Nephron progenitor cell (in vitro differentiated cells): ENCODE data around the gene SPATA6L.

ENCODE experiments used
- DNase-seq: peaks from one replicate; pipeline ENCODE4 v3.0.0; 2021
- H3K27ac Mint-ChIP-seq: 2 replicates; pipeline ENCODE4 v1.8.0; 2021; ENCODE audit warnings: mild to moderate bottlenecking, moderate library complexity, mixed read lengths
- H3K27me3 Mint-ChIP-seq: 2 replicates; pipeline ENCODE4 v1.8.0; 2021; ENCODE audit warnings: mild to moderate bottlenecking, low read depth, mixed read lengths; ENCODE audit not compliant: poor library complexity
- H3K36me3 Mint-ChIP-seq: 2 replicates; pipeline ENCODE4 v1.8.0; 2021; ENCODE audit warnings: low read depth, mixed read lengths
- H3K4me1 Mint-ChIP-seq: 2 replicates; pipeline ENCODE4 v1.8.0; 2021; ENCODE audit warnings: mixed read lengths
- H3K4me3 Mint-ChIP-seq: 2 replicates; pipeline ENCODE4 v1.8.0; 2021; ENCODE audit warnings: mild to moderate bottlenecking, moderate library complexity, mixed read lengths
- H3K9me3 Mint-ChIP-seq: 2 replicates; pipeline ENCODE4 v1.8.0; 2021; ENCODE audit warnings: mild to moderate bottlenecking, moderate library complexity, mixed read lengths
- CTCF ChIP-seq: fragments of 200-600 bp; sonication (generic); IDR thresholded peaks from 2 replicates; pipeline ENCODE4 v1.5.0; 2021; ENCODE audit warnings: antibody characterized with exemption

The SPATA6L gene

GRCh38 chr9:4642351-4642750, 23.9 kb downstream of the SPATA6L start:
- TF ChIP-seq CTCF: no peak
- Mint-ChIP-seq H3K36me3 (no peaks in the 10 kb centered on the region), H3K9me3 (no peaks in the 10 kb centered on the region), H3K27ac (no peak overlapping the region), H3K4me3 (no peak overlapping the region), H3K4me1 (no peaks in the 10 kb centered on the region), H3K27me3 (peaks cover 6% of the 10 kb centered on the region)
- no peak for DNase-seq

DNA sequence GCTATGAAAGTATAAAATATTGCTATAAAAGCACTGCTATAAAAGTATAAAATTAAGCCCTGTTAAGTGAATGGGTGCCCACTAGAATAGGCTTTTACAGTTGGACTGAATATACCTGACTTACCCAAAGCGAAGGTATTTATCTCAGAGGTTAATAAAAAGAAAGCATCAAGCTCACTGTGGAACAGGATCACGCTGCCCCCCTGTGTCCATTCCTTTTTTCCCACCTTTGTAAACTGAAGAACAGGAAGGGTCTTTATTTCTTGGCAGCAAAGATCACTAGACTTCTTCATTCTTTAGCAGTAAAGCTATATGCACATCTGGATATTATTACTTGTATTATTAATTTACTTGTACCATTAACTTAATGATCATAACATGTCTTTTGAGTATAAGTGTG, 26.3 kb downstream of the SPATA6L start:
- DNase-seq: peak; percentile 33
- no peaks in the 10 kb centered on the region for H3K4me1 Mint-ChIP-seq
- no peaks in the 10 kb centered on the region for H3K36me3 Mint-ChIP-seq
- peak; percentile 51 for TF ChIP-seq CTCF
- H3K27me3 Mint-ChIP-seq: peaks cover 10% of the 10 kb centered on the region
- no peak overlapping the region for H3K4me3 Mint-ChIP-seq
- H3K9me3 Mint-ChIP-seq: no peaks in the 10 kb centered on the region
- H3K27ac Mint-ChIP-seq: no peak overlapping the region

DNA sequence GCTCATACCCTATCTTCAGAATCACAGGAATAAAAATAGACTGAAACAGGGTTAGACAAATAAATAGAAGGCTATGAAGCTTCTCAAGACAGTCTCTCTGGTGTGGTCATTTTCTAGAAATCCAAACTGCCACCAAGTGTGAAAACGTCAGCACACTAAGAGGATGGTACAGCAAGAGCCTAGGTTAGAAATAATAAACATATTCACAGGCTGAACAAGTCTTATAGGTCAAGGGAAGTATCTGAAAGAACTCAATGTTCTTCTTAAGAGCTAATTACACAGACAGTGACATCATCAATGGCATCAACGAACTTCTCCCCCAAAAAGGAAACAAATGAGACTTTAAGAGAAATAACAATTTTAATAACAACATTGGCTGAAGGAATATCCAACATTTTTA, 26.9 kb downstream of the SPATA6L start:
- Mint-ChIP-seq H3K27me3 (peaks cover 10% of the 10 kb centered on the region), H3K4me1 (no peaks in the 10 kb centered on the region), H3K9me3 (no peaks in the 10 kb centered on the region), H3K36me3 (no peaks in the 10 kb centered on the region), H3K4me3 (no peak overlapping the region), H3K27ac (no peak overlapping the region)
- no peak for DNase-seq
- TF ChIP-seq CTCF: no peak

GRCh38 chr9:4638968-4639367, 27.3 kb downstream of the SPATA6L start:
- no peak for TF ChIP-seq CTCF
- Mint-ChIP-seq H3K9me3 (no peaks in the 10 kb centered on the region), H3K4me1 (no peaks in the 10 kb centered on the region), H3K36me3 (no peaks in the 10 kb centered on the region), H3K4me3 (no peak overlapping the region), H3K27me3 (peaks cover 10% of the 10 kb centered on the region), H3K27ac (no peak overlapping the region)
- no peak for DNase-seq

- no peak overlapping the region for H3K27ac Mint-ChIP-seq
- no peaks in the 10 kb centered on the region for H3K4me1 Mint-ChIP-seq
- no peak overlapping the region for H3K4me3 Mint-ChIP-seq
- H3K9me3 Mint-ChIP-seq: no peaks in the 10 kb centered on the region
- H3K27me3 Mint-ChIP-seq: peaks cover 7% of the 10 kb centered on the region
- no peak for TF ChIP-seq CTCF
- no peak for DNase-seq
- H3K36me3 Mint-ChIP-seq: no peaks in the 10 kb centered on the region
Measured at GRCh38 chr9:4630836-4631235, 35.4 kb downstream of the SPATA6L start.

- TF ChIP-seq CTCF: no peak
- peaks cover 5% of the 10 kb centered on the region for H3K4me1 Mint-ChIP-seq
- no peak overlapping the region for H3K4me3 Mint-ChIP-seq
- no peak for DNase-seq
- H3K27me3 Mint-ChIP-seq: no peaks in the 10 kb centered on the region
- H3K9me3 Mint-ChIP-seq: no peaks in the 10 kb centered on the region
- no peak overlapping the region for H3K27ac Mint-ChIP-seq
- H3K36me3 Mint-ChIP-seq: no peaks in the 10 kb centered on the region
Measured at GRCh38 chr9:4622016-4622415, 44.3 kb downstream of the SPATA6L start.
